Pancreas (tissue), 10 donors: ENCODE results near the gene MYO5C. TPM values are rescaled to one million over a fixed set of nuclear protein-coding genes. Genes with fewer than 3 reads are reported as not detected.

Experiments used
- ATAC-seq, 4 donors: fragments of 200-7000 bp; cut with Tn5 transposase; one replicate each; pipeline versions ENCODE4 v1.8.0 to v1.9.1; 2020; ENCODE audit warnings: mild to moderate bottlenecking in 4 of 4, moderate library complexity in 4 of 4
- DNase-seq, 6 donors: peaks; one replicate each; pipeline ENCODE4 v3.0.0-alpha.2; 2020
- FAIRE-seq: peaks from 2 replicates; lab custom pipeline; 2012; peaks lifted over from hg19 to GRCh38; lab: Jason Lieb, UNC
- H3K27ac ChIP-seq, 4 donors: fragments of 200-600 bp; sonication (generic); 1 replicate in 3 of 4; 2 replicates in 1 of 4; pipeline versions ENCODE4 v1.5.0 to v1.8.0; 2020
- H3K27me3 ChIP-seq, 4 donors: fragments of 200-600 bp; one replicate each; pipeline ENCODE4 v1.8.0; 2021
- H3K36me3 ChIP-seq, 3 donors: fragments of 200-600 bp; sonication (generic) in 1 of 3; one replicate each; pipeline versions ENCODE4 v1.5.0 to v1.8.0; 2020 to 2021
- H3K4me1 ChIP-seq, 3 donors: fragments of 200-600 bp; one replicate each; pipeline ENCODE4 v1.8.0; 2021
- H3K4me3 ChIP-seq, 4 donors: fragments of 200-600 bp; sonication (generic) in 2 of 4; one replicate each; pipeline versions ENCODE4 v1.5.0 to v1.8.0; 2020 to 2021
- H3K9me3 ChIP-seq, 4 donors: fragments of 200-600 bp; one replicate each; pipeline ENCODE4 v1.8.0; 2021
- CTCF ChIP-seq, 4 donors: fragments of 200-600 bp; sonication (generic) in 3 of 4; IDR thresholded peaks; one replicate each; pipeline versions ENCODE4 v1.5.0 to v1.8.0; 2021; ENCODE audit warnings: antibody characterized with exemption in 4 of 4
- WGBS, 2 donors: extraction: QIAGEN DNeasy Blood & Tissue Kit; methylation state at CpG; one replicate each; pipeline ENCODE4 v1.1.7; 2013; 5-methylcytosine and 5-hydroxymethylcytosine counted together
- intact Hi-C, 3 donors: fragments of 100-400 bp; cut with DNase I; formaldehyde crosslinking; loops; one replicate each; pipeline versions ENCODE4 v1.11.1 to v1.14.2; 2022
- polyA plus RNA-seq, 2 donors: library from polyadenylated mRNA; stranded (reverse); fragments of 200-250 nt; gene quantifications; one replicate each; pipeline ENCODE4 v1.2.3, GENCODE V29; 2013
- total RNA-seq, 6 donors: library from RNA; stranded (reverse); fragmentation: NEBNext Ultra II Directional in 4 of 6; extraction: Animal tissue kit (Norgen Biotek cat#: 25700) in 4 of 6; gene quantifications; one replicate each; pipeline versions ENCODE4 v1.2.1 to v1.2.4, GENCODE V29; 2021 to 2023
- donor health status: healthy with polysubstance abuse.
- donor health status: DM: no; HTN: no; CAD: no; lungs with moderate emphysema.
- donor health status: DM: no; HTN: no; CAD: no.
- donor health status: control.
- donor health status: control.
- donor health status: Bipolar disorder and iron deficiency.
- donor health status: DM: yes; HTN: yes; CAD: no.
- donor health status: DM: no; HTN: no; CAD: no.
- donor health status: DM: no; HTN: no; CAD: no.
- donor health status: DM: yes; HTN: yes; CAD: no.

MYO5C gene
- total and polyA plus RNA-seq, 8 donors, result 12.7 to 52.7 (median 39.2) TPM

- ATAC-seq, result no peak
- Histone ChIP-seq H3K4me1 (peaks cover 2 to 11% (median 6%) of the 10 kb centered on the region in 3 donors), H3K27me3 (no peaks in the 10 kb centered on the region), H3K27ac (no peak overlapping the region), H3K9me3 (no peaks in the 10 kb centered on the region), H3K36me3 (no peaks in the 10 kb centered on the region), H3K4me3 (no peak overlapping the region)
- TF ChIP-seq CTCF (IDR thresholded peaks at IDR 0.05), result no peak
- WGBS, 2 donors, result 85 to 86% methylated on average over 3 of the region's 3 CpGs
- DNase-seq, result no peak
- intact Hi-C loops, result no loop called here
- FAIRE-seq, result no peak
These were observed 7.6 kb upstream of the MYO5C start for GRCh38 chr15:52303093-52303772.

DNA sequence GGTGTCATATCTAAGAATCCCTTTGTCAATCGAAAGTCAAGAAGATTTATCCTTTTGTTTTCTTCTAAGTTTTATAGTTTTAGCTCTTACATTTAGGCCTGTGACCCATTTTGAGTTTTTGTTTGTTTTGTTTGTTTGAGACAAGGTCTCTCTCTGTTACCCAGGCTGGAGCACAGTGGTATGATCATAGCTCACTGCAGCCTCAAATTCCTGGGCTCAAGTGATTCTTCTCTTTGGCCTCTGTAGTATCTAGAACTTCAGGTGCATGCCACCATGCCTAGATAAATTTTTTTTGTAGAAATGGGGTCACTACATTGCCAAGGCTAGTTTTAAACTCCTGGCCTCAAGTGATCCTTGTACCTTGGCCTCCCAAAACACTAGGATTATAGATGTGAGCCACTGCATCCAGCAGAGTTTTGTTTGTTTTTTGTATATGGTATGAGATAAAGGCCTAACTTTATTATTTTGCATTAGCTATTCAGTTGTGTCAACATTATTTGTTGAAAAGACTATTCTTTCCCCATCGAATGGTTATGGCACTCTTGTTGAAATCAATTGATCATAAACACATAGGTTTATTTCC lies 5.8 kb upstream of the MYO5C start:
- DNase-seq (no peak), FAIRE-seq (no peak), ATAC-seq (no peak)
- no peak overlapping the region for H3K4me3 ChIP-seq
- no peak overlapping the region for H3K27ac ChIP-seq
- no peak for TF ChIP-seq CTCF (IDR thresholded peaks at IDR 0.05)
- WGBS, 2 donors, result 81 to 95% methylated on average over 2 of the region's 2 CpGs
- no peaks in the 10 kb centered on the region for H3K36me3 ChIP-seq
- no peaks in the 10 kb centered on the region for H3K27me3 ChIP-seq
- no peaks in the 10 kb centered on the region for H3K9me3 ChIP-seq
- intact Hi-C loops, result no loop called here
- no peaks in the 10 kb centered on the region for H3K4me1 ChIP-seq

- peak in 3 of 6 donors; percentile 11 to 31 (median 27) for DNase-seq
- Histone ChIP-seq H3K9me3 (no peaks in the 10 kb centered on the region), H3K27me3 (no peaks in the 10 kb centered on the region), H3K36me3 (no peaks in the 10 kb centered on the region), H3K27ac (peak overlapping the region; percentile 87 to 93 (median 90)), H3K4me3 (peak overlapping the region; percentile 51 to 91 (median 80)), H3K4me1 (peaks cover 6 to 24% (median 13%) of the 10 kb centered on the region in 3 donors)
- intact Hi-C loops, result no loop called here
- FAIRE-seq, result no peak
- 2% methylated on average over 25 to 32 of the region's 32 CpGs for WGBS, 2 donors
- ATAC-seq, result peak; percentile 19 to 39 (median 28)
- no peak for TF ChIP-seq CTCF (IDR thresholded peaks at IDR 0.05)
These were observed 653 bp downstream of the MYO5C start for GRCh38 chr15:52294881-52295420.

DNA sequence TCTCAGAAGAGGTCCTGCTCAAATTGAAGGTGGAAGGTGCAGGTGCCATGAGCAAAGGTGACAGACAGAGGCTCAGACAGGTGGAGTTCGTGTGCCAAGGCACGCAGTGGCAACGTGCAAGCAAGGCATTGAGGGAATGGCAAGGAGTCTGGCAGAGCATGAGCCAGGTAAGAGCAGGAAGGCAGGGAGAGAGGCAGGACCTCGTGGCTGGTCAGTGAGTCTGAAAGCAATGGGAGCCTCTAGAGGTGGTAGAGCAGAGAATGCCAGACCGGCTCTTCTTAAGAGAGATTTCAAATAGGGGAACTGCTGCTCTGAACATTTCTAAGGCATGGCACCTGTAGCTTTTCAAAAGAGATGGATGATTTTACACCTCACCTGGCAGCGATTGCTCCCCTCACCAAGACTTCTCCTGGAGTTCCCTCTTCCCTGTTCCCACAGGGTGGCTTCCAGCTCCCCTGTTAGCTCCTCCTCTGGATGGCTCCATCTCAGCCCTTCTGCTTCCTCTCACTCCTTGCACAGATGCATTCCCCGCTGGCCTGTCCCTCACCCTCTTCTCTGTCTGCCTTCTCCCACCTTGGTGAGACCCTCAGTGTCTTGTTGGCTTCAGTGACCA lies 2.7 kb downstream of the MYO5C start:
- peak; percentile 20 to 31 (median 24) for ATAC-seq
- H3K4me1 ChIP-seq, result peaks cover 23 to 42% (median 32%) of the 10 kb centered on the region in 3 donors
- FAIRE-seq, result no peak
- H3K27me3 ChIP-seq, result no peaks in the 10 kb centered on the region
- peak overlapping the region in 2 of 4 donors; percentile 72 to 89 for H3K4me3 ChIP-seq
- peak overlapping the region; percentile 16 to 93 (median 55) for H3K27ac ChIP-seq
- DNase-seq, result peak in 5 of 6 donors; percentile 49 to 56 (median 52)
- H3K9me3 ChIP-seq, result no peaks in the 10 kb centered on the region
- no peaks in the 10 kb centered on the region for H3K36me3 ChIP-seq
- WGBS, 2 donors, result 18 to 19% methylated on average over 7 of the region's 7 CpGs
- intact Hi-C loops, result no loop called here
- no peak for TF ChIP-seq CTCF (IDR thresholded peaks at IDR 0.05)
